VCaP (cell line): ENCODE results near the gene UBAC2.

ENCODE experiments used
- H3K27ac ChIP-seq: fragments of 450-650 bp; 2 replicates; pipeline ENCODE4 v1.5.1; 2017
- CTCF ChIP-seq: fragments of 450-650 bp; conservative IDR thresholded peaks from 2 replicates; pipeline ENCODE4 v1.5.1; 2017; ENCODE audit warnings: mild to moderate bottlenecking, moderate library complexity

Gene UBAC2, protein sequence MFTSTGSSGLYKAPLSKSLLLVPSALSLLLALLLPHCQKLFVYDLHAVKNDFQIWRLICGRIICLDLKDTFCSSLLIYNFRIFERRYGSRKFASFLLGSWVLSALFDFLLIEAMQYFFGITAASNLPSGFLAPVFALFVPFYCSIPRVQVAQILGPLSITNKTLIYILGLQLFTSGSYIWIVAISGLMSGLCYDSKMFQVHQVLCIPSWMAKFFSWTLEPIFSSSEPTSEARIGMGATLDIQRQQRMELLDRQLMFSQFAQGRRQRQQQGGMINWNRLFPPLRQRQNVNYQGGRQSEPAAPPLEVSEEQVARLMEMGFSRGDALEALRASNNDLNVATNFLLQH

DNA sequence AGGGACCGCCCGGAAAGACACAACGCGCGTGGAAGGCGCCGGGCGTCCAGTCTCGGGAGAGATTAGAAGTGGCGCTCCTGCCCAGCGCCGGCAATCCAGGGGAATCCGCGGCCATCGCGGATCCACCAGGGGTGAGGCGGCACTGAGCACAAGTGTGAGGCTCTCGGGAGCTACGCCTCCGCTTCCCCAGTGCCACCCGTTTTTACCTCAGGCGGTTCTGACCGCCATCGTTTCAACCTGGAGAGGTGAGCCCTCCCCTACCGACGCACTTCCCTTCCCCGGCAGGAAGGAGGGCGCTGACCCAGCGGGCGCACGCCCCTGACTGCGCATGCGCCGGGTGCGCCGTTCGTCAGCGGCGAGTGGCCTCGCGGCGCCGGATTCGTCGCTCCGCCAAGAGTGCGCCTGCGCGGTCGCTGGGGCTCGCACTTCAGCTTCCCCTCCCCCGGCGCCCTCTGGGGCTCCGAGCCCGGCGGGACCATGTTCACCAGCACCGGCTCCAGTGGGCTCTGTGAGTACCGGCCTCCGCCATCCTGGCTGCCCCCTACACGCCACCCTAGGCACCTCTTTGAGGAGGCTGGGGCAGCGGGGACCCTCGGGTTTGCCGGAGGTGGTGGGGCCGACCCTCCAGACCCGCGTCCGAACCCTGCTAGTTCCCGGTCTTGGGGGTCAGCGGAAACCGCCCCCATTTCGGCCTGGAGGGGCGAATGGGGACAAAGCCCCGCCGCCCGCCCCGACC, at the start of gene UBAC2:
Gene UBAC2, plus strand, starts transcription at position 423 of the 736 bp plus-strand sequence. Its CDS starts 55 bp downstream, at position 478.
- peak within 1 kb of the TSS; percentile 98 for H3K27ac ChIP-seq
- no peak for TF ChIP-seq CTCF

DNA sequence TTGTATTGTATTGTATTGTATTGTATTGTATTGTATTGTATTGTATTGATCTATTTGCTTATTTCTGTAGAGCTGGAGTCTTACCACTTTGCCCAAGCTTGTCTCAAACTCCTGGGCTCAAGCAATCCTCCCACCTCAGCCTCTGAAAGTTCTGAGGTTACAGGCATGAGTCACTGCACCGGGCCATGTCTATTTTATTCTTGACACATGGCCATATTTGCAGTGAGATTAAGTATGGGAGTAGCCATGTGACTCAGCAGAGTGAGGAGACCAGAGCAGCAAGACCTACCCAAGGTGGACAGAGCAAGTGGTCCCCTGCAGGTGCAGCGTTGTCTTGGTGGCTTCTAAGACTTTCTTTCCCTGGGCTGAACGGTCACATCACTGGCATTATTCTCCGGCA, 49.1 kb upstream of the UBAC2 start:
- no peak overlapping the region for H3K27ac ChIP-seq
- TF ChIP-seq CTCF, result no peak

DNA sequence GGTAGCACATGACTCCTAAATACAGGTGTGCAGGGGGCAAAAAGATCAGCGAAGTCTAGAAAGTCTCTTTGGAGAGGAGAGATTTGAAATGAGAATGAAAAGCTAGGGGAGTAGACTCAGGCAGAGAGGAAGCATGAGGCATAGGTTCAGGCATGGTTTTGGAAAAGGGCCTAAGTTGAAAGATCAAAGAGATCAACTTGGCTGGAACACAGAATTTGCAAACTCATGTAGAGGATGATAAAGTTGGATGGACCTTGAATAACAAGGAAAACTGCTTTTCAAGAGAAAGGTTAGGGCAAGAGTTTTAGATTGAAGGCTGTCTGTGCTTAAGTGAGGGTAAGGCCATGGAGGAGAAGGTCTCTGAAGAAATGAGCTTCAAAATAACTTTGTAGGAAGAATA, 47.4 kb upstream of the UBAC2 start:
- no peak overlapping the region for H3K27ac ChIP-seq
- no peak for TF ChIP-seq CTCF

- H3K27ac ChIP-seq, result no peak overlapping the region
- TF ChIP-seq CTCF, result no peak
Observed at GRCh38 chr13:99154064-99154463, 46.6 kb upstream of the UBAC2 start.

- TF ChIP-seq CTCF, result no peak
- H3K27ac ChIP-seq, result no peak overlapping the region
Observed at GRCh38 chr13:99155821-99156220, 44.8 kb upstream of the UBAC2 start.

DNA sequence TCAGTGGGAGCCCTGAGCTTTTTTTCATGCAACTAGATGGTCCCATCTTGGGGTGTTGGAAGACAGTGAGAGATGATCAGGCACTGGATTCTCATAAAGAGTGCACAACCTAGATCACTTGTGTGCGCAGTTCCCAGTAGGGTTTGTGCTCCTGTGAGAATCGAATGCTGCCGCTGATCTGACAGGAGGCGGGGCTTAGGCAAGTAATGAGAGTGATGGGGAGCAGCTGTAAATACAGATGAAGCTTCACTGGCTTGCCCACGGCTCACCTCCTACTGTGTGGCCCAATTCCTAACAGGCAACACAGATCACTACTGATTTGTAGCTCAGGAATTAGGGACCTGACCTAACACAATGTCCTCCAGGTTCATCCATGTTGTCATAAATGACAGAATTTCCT, 43.6 kb upstream of the UBAC2 start:
- no peak overlapping the region for H3K27ac ChIP-seq
- TF ChIP-seq CTCF, result no peak

- TF ChIP-seq CTCF, result no peak
Observed at GRCh38 chr13:99158846-99159245, 41.8 kb upstream of the UBAC2 start.

More at GRCh38 chr13:99158846-99159245, 41.8 kb upstream of the UBAC2 start:
- no peak overlapping the region for H3K27ac ChIP-seq
